ENCODE data around the gene SEMA5B. TPM values are rescaled to one million over a fixed set of nuclear protein-coding genes. Genes with fewer than 3 reads are reported as not detected.

Gene SEMA5B
- total RNA-seq, 1 experiment from 2014 or later = 0.16 TPM

DNA sequence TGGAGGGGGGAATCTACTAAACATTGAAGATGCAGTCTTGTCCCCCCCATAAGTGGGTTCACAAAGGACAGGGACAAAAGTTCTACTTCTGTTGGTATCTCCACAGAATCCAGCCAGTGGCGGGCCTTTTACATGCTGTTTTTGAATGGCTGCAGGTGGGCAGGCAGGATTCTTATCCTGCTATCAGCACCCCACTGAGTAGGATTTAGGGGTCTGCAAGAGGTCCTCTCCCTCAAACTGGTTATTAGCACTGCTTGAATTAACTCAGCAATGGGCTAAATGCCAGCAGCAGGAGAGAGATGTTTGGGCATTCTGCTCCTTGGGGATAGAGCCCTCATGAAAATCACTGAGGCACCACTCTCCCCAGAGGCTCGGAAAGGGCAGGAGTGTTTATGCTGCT is 40.3 kb downstream of the SEMA5B start:
- Histone ChIP-seq H3K4me1 (peaks cover 9% of the 10 kb centered on the region), H3K9me3 (replicated peaks) (no peaks in the 10 kb centered on the region), H3K4me3 (no peak overlapping the region), H3K36me3 (no peaks in the 10 kb centered on the region), H3K27me3 (peaks cover 3% of the 10 kb centered on the region; the same call in 1 of the 2 replicates), H3K27ac (no peak overlapping the region)
- no peak for DNase-seq

- H3K9me3 ChIP-seq (replicated peaks) = no peaks in the 10 kb centered on the region
- H3K4me1 ChIP-seq = peaks cover 8% of the 10 kb centered on the region
- no peak overlapping the region for H3K27ac ChIP-seq
- DNase-seq = no peak
- no peaks in the 10 kb centered on the region for H3K36me3 ChIP-seq
- H3K4me3 ChIP-seq = no peak overlapping the region
- H3K27me3 ChIP-seq = peaks cover 3% of the 10 kb centered on the region; the same call in 1 of the 2 replicates
Measured at GRCh38 chr3:122986693-122987179, 40.8 kb downstream of the SEMA5B start.

GRCh38 chr3:122985539-122985938 is 42.0 kb downstream of the SEMA5B start:
- no peak overlapping the region for H3K4me3 ChIP-seq
- 0 out of 2 replicates have a peak, but pooled peaks cover 3% of the 10 kb centered on the region for H3K27me3 ChIP-seq
- no peaks in the 10 kb centered on the region for H3K36me3 ChIP-seq
- H3K9me3 ChIP-seq (replicated peaks) = no peaks in the 10 kb centered on the region
- H3K4me1 ChIP-seq = peaks cover 6% of the 10 kb centered on the region; the same call in 1 of the 2 replicates
- no peak for DNase-seq
- H3K27ac ChIP-seq = no peak overlapping the region

- no peaks in the 10 kb centered on the region for H3K9me3 ChIP-seq (replicated peaks)
- H3K27ac ChIP-seq = no peak overlapping the region
- no peak for DNase-seq
- 0 out of 2 replicates have a peak, but pooled peaks cover 3% of the 10 kb centered on the region for H3K27me3 ChIP-seq
- H3K36me3 ChIP-seq = no peaks in the 10 kb centered on the region
- peaks cover 6% of the 10 kb centered on the region; the same call in 1 of the 2 replicates for H3K4me1 ChIP-seq
- no peak overlapping the region for H3K4me3 ChIP-seq
Measured at GRCh38 chr3:122984650-122985049, 42.9 kb downstream of the SEMA5B start.

- no peak for DNase-seq
- Histone ChIP-seq H3K36me3 (no peaks in the 10 kb centered on the region), H3K4me1 (peaks cover 6% of the 10 kb centered on the region; the same call in 1 of the 2 replicates), H3K4me3 (no peak overlapping the region), H3K27me3 (0 out of 2 replicates have a peak, but pooled peaks cover 3% of the 10 kb centered on the region), H3K27ac (no peak overlapping the region), H3K9me3 (replicated peaks) (no peaks in the 10 kb centered on the region)
Measured at GRCh38 chr3:122984007-122984406, 43.6 kb downstream of the SEMA5B start.

- peaks cover 5% of the 10 kb centered on the region for H3K4me1 ChIP-seq
- no peaks in the 10 kb centered on the region for H3K9me3 ChIP-seq (replicated peaks)
- H3K4me3 ChIP-seq = no peak overlapping the region
- no peak overlapping the region for H3K27ac ChIP-seq
- no peaks in the 10 kb centered on the region for H3K36me3 ChIP-seq
- DNase-seq = no peak
- H3K27me3 ChIP-seq = 0 out of 2 replicates have a peak, but pooled peaks cover 3% of the 10 kb centered on the region
Measured at GRCh38 chr3:122982216-122983185, 45.1 kb downstream of the SEMA5B start.

- H3K36me3 ChIP-seq = no peaks in the 10 kb centered on the region
- H3K4me1 ChIP-seq = peaks cover 29% of the 10 kb centered on the region
- no peak overlapping the region for H3K27ac ChIP-seq
- H3K27me3 ChIP-seq = 0 out of 2 replicates have a peak, but pooled peaks cover 3% of the 10 kb centered on the region
- no peak overlapping the region for H3K4me3 ChIP-seq
- H3K9me3 ChIP-seq (replicated peaks) = no peaks in the 10 kb centered on the region
- no peak for DNase-seq
Measured at GRCh38 chr3:122979211-122979610, 48.4 kb downstream of the SEMA5B start.

DNA sequence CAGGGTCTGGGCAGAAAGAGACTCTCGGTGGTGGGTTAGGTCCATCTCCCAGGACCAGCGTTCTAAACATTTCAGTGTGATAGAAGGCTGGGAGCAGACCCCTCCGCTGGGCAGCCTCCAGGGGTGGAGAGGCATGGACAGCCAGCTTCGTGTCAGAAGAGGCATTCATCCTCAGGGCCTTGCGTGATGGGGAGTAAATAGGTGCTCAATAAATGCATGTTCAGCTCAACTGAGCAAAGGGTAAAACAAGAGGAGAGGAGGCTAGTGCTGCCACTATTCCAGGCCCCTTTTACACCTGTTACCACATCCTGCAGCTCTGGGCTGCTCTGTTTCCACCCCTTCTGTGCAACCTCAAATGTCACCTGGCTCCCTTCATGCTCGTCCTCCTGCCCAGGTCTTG is 49.0 kb downstream of the SEMA5B start:
- H3K4me1 ChIP-seq = peaks cover 35% of the 10 kb centered on the region
- H3K27ac ChIP-seq = no peak overlapping the region; the same call in 1 of the 2 replicates

GRCh38 chr3:122977746-122978466 is 49.7 kb downstream of the SEMA5B start:
- Histone ChIP-seq H3K36me3 (no peaks in the 10 kb centered on the region), H3K9me3 (replicated peaks) (no peaks in the 10 kb centered on the region), H3K27ac (peak overlapping the region; percentile 50), H3K4me3 (peak overlapping the region; percentile 16), H3K4me1 (peaks cover 36% of the 10 kb centered on the region), H3K27me3 (no peaks in the 10 kb centered on the region)
- peak; percentile 87 to 88 for DNase-seq

More for the DNA sequence above, 49.0 kb downstream of the SEMA5B start:
- Histone ChIP-seq H3K4me3 (no peak overlapping the region), H3K27me3 (no peaks in the 10 kb centered on the region), H3K36me3 (no peaks in the 10 kb centered on the region), H3K9me3 (replicated peaks) (no peaks in the 10 kb centered on the region)
- no peak for DNase-seq

DNA sequence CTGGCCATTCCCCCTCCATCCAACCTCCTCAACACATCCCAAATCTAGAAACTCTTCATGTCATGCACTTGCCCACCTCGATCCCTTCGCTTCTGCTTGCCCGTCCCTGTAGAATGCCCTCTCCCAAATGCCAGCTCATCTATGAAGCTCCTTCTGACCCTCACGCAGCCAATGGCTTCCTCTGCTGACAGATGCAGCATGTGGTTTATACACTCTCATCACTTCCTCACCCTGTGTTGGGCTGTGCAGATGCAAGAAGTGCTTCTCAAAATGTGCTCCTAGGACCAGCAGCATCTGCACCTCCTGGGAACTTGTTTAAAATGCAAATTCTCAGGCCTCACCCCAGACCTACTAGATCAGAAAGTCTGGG is 51.7 kb downstream of the SEMA5B start:
- Histone ChIP-seq H3K4me3 (no peak overlapping the region), H3K4me1 (peaks cover 36% of the 10 kb centered on the region), H3K9me3 (replicated peaks) (no peaks in the 10 kb centered on the region), H3K36me3 (no peaks in the 10 kb centered on the region), H3K27ac (peak overlapping the region; percentile 65), H3K27me3 (no peaks in the 10 kb centered on the region)
- peak in 1 of 2 experiments; percentile 29 for DNase-seq

- peak overlapping the region; percentile 22 for H3K4me3 ChIP-seq
- no peaks in the 10 kb centered on the region for H3K9me3 ChIP-seq (replicated peaks)
- DNase-seq = peak; percentile 83 to 85
Measured at GRCh38 chr3:122975163-122975923, 52.2 kb downstream of the SEMA5B start.

GRCh38 chr3:122974764-122975162 is 52.8 kb downstream of the SEMA5B start:
- peak overlapping the region; percentile 22 for H3K4me3 ChIP-seq
- H3K27ac ChIP-seq = peak overlapping the region; percentile 65
- H3K27me3 ChIP-seq = no peaks in the 10 kb centered on the region
- peaks cover 47% of the 10 kb centered on the region for H3K4me1 ChIP-seq
- H3K9me3 ChIP-seq (replicated peaks) = no peaks in the 10 kb centered on the region
- no peaks in the 10 kb centered on the region for H3K36me3 ChIP-seq
- peak; percentile 35 to 40 for DNase-seq

More at GRCh38 chr3:122975163-122975923, 52.2 kb downstream of the SEMA5B start:
- H3K27me3 ChIP-seq = no peaks in the 10 kb centered on the region
- H3K4me1 ChIP-seq = peaks cover 41% of the 10 kb centered on the region
- H3K36me3 ChIP-seq = no peaks in the 10 kb centered on the region
- peak overlapping the region; percentile 65 for H3K27ac ChIP-seq

DNA sequence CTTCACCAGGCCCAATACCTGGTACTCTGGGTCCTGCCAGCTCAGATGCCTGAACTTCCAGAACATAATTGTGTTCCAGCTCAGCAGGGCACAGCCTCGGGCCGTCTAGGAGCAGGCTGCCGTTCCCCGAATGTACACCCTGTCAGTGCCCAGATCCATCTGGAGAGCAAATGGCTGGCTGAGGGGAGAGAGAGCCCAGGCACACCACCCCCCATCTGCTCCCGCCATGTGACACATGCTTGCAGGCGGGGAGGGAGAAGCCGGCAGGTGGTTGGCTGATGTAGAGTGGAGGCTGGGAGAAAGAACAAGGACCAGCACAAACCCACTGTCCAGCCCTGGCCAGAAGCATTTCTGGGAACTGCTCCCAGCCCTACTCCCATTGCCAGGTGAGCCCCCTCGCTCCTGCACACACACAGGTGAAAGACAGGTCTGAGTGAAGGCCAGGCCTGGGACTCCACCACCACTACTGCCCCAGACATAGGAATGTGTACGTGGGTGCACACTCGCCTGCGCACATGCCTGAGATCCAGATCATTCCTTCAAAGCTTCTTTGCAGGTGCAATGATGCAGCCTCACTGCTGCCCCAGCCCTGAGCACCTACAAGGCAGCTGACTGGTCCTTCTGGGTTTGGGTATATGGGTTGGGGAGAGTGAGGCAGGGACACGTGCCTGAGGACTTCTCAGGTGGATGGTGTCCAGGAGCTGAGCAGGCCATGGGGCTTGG is 53.5 kb downstream of the SEMA5B start:
- peaks cover 51% of the 10 kb centered on the region for H3K4me1 ChIP-seq
- H3K9me3 ChIP-seq (replicated peaks) = no peaks in the 10 kb centered on the region
- peak; percentile 47 to 57 for DNase-seq
- no peak overlapping the region for H3K27ac ChIP-seq
- H3K36me3 ChIP-seq = no peaks in the 10 kb centered on the region
- H3K27me3 ChIP-seq = no peaks in the 10 kb centered on the region
- H3K4me3 ChIP-seq = no peak overlapping the region

All from SJCRH30 (cell line).